NCI-H1092 (cell line): ENCODE data around the gene KCNK6.

Experiments
- DNase-seq: peaks from one replicate; lab custom pipeline; 2025; lab: John Stamatoyannopoulos, UW

The KCNK6 gene

DNA sequence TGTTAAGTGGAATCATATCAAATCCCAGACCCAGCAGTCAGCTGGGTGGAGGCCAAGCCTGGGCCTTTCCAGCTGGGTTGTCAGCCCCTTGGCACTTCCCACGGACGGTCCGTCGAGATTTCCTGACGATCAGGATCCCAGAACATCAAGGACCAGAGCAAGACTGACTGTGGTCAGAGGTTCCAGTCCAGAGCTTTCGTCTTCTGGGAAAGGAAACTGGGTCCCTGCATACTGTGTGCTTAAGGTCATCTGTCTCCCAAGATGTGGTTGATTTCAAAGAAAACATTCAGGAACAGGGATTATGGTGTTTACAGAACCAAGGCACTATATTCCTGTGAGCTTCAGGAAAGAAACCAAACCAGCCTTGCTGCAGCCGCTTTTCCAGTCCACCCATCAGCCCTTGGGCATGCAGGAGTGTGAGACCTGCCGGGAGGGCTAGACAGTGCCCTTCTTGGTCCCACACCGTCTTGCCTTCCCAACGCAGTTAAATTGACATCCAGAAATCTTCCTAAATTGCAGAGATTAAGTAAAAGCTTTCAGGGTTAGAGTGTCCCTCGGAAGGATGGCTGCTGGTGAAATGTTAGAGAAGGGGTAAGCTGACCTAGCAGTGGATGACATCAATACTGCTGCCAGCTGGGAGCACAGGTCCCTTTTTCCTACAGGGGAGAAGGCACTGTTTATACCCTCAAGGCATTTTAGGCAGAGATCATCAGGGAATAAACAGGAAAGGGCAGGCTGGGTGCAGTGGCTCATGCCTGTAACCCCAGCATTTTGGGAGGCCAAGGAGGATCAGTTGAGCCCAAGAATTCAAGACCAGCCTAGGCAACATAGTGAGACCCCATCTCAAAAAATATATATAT lies 20.6 kb upstream of the KCNK6 start:
- DNase-seq, result no peak

- no peak for DNase-seq
Observed at GRCh38 chr19:38303517-38304351, 15.9 kb upstream of the KCNK6 start, which contains the start of gene C19orf33. TSS of gene C19orf33 (plus strand) at chr19:38304251. CDS start at chr19:38304262, 11 bp downstream.

GRCh38 chr19:38304352-38304865 lies 15.2 kb upstream of the KCNK6 start:
- no peak for DNase-seq

GRCh38 chr19:38304866-38305429 lies 14.7 kb upstream of the KCNK6 start:
- DNase-seq, result no peak

DNA sequence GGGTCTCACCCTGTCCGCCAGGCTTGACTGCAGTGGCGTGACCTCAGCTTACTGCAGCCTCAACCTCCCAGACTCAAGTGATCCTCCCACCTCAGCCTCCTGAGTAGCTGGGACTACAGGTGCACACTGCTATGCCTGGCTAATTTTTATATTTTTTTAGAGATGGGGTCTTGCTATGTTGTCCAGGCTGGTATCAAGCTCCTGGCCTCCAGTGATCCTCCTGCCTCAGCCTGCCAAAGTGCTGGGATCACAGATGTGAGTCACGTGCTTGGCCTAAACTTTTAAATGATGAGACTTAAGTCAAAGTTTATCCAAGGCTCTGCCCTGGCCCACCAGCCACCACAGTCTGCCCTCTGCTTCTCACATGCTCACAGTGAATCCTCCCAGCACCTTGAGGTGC lies 13.4 kb upstream of the KCNK6 start:
- no peak for DNase-seq

DNA sequence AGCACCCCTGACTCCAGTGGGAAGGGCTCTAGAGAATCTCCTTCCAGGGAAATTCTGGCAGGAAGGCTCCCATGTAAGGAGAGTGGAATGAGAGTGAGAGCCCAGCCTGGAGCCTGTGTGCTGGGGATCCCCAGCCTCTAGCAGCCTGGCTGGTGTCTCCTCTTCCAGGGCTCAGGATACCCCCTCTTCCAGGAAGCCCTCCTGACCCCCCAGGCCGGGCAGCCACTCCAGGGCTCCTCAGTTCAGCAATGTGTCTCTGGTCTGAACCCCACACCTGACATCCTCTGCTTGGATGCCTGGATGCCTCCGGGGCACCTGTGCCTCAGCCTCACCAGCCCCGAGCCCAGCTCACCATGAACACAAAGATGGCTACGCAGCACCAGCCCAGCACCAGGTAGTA lies 12.6 kb upstream of the KCNK6 start:
- no peak for DNase-seq

- DNase-seq, result no peak
Observed at GRCh38 chr19:38307597-38307996, 12.0 kb upstream of the KCNK6 start.

GRCh38 chr19:38308006-38308766 lies 11.5 kb upstream of the KCNK6 start:
- no peak for DNase-seq

DNA sequence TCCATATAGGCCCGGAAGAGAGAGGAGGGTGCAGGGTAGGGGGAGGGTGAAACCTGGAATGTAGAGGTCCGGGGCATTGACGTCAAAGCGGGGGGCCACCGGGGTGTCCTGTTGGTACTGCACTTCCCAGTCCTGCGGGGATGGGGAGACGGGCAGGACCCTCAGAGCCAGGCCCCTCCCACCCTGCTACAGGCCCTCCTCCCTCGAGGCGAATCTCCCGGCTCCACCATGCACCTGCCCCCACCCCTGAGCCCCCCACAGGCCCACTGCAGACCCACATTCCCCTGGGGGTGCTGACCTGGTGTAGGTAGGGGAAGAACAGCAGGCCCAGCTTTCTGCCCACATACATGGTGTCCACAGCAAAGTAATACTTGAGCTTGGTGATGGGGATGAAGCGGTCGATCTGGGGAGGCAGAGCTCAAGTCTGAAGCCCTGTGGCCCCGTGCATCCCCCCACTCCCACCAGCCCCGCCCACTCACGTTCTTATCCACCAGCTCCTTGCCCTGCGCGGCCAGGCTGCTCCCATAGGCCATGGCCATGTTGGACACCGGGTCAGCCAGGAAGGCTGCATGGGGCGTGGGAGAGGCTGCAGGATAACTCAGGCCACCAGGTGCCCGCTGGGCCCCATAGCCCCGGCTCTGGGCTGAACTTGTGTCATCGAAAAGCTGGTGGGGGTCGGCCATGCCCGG lies 10.6 kb upstream of the KCNK6 start:
- DNase-seq, result no peak

DNA sequence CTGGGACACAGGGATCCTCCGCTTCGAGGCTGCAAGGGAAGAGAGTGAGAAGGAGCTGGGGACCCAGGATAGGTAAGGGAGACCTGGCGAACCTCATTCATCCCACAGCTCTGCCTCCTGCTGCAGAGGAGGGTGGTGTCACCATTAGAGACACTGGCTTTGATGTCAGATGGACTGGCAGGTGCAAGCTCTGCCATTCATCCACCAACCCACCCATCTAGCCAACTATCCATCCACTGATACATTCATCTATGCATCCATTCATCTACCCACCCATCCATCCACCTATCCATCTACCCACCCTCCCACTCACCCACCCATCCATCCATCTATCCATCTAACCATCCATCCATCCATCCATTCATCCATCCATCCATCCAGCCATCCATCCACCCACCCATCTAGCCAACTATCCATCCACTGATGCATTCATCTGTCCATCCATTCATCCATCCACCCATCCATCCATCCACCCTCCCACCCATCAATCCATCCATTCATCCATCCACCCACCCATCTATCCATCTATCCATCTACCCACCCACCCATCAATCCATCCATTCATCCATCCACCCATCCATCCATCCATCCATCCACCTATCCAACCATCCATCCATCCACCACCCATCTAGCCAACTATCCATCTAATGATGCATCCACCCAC lies 9.9 kb upstream of the KCNK6 start:
- no peak for DNase-seq

DNA sequence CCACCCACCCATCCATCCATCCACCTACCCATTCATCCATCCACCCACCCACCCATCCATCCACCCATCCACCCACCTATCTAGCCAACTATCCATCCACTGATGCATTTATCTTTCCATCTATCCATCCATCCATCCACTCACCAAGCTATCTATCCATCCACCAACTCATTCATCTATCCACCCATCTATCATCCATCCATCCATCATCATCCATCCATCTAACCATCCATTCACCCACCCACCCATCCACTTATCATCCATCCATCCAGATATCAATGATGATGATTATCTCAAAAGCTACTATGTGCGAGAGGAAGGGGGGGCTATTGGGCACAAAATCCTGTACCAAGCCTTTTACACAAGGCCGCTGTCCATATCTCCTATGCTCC lies 9.4 kb upstream of the KCNK6 start:
- no peak for DNase-seq

DNA sequence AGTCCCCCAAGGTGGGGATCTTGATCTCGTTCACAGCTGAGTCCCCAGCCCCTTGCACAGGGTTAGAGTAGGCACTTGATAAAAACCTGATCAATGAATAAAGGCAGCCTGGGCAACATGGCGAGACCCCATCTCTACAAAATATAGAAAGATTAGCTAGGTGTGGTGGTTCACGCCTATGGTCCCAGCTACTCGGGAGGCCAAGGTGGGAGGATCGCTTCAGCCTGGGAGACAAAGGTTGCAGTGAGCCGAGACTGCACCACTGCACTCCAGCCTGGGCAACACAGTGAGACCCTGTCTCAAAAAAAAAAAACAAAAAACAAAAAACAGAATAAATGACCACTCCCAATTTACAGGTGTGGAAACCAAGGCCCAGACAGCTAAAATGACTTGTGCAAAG lies 8.7 kb upstream of the KCNK6 start:
- DNase-seq, result no peak

GRCh38 chr19:38315657-38316476 lies 3.8 kb upstream of the KCNK6 start, which contains the start of gene YIF1B:
TSS of gene YIF1B (minus strand) at chr19:38315947. CDS start at chr19:38315917, 30 bp downstream.
- peak; percentile 90 for DNase-seq

- no peak for DNase-seq
Observed at GRCh38 chr19:38316477-38317067, 3.1 kb upstream of the KCNK6 start.

DNA sequence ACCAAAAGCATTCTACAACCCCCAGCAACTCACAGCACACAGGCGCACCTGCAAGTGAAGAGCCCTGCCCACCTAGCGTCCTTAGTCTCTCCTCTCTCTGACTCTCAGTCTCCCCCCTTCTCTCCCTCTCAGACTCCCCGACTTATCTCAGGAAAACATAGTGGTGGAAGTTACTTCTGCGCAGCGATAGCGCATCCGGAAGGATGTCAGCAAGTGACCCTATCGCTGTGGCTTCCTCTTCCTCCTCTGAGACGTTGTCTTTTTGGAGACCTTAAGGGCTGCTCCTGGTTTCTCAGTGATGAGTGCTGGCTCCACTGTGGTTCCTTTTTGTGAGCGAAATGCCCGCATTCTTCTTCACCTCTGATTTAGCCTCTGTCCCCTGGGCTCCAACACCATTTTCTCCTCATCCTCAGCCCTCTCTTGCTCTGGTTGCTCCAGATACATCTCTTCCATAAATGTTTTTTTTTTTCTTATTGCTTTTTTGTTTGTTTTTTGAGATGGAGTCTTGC lies 2.5 kb upstream of the KCNK6 start:
- no peak for DNase-seq

DNA sequence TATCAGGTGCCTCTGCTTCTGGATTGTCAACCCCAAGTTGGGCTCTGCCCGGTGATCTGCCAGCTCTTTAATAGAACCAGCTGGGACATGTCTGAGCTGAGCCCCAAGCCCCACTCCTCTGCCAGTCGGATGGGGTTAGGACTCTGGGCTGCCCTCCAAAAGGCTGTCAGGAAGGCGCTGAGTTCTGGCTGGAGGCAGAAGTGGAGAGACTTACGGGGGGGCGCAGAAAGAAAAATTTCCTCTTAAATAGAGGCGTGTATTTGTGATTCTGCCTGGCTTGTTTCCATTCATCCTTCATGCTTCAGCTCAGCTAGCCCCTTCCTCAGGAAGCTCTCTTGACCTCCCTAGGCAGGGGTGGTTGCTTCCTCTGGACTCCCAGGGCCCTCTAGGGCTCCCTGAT lies 985 bp upstream of the KCNK6 start:
- DNase-seq, result no peak

- DNase-seq, result no peak
Observed at GRCh38 chr19:38320969-38321339, 1.3 kb downstream of the KCNK6 start.

- DNase-seq, result no peak
Observed at GRCh38 chr19:38321646-38322196, 2.1 kb downstream of the KCNK6 start.

DNA sequence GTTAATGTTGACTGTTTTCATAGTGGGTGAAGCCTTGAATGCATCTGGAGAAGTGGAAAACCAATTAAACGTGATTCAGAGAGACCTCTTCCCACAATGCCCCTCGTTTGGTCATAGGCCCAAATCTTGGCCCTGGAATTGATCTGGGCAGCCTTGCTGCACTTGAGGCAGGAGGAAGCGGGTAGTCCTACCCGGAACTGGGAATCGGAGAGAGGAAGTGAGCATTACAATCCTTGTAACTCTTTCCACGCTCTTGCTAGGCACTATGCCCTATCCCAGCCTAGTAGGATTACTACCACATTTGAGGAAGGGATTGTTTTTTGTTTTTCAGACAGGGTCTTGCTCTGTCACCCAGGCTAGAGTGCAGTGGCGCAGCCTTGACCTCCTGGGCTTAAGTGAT lies 3.6 kb downstream of the KCNK6 start:
- no peak for DNase-seq
